GM19438 (cell line): Measurements from ENCODE around the gene FIGLA.
"Not testable (repeated sequence)": the region's sequence is repeated elsewhere in the genome, so short reads cannot be mapped to it uniquely, and the experiment has no call there.

Source experiments
- ATAC-seq: cut with Tn5 transposase; IDR thresholded peaks from one replicate; pipeline ENCODE4 v1.9.1; 2021; ENCODE audit warnings: low read depth; ENCODE audit not compliant: unreplicated experiment

Gene FIGLA

DNA sequence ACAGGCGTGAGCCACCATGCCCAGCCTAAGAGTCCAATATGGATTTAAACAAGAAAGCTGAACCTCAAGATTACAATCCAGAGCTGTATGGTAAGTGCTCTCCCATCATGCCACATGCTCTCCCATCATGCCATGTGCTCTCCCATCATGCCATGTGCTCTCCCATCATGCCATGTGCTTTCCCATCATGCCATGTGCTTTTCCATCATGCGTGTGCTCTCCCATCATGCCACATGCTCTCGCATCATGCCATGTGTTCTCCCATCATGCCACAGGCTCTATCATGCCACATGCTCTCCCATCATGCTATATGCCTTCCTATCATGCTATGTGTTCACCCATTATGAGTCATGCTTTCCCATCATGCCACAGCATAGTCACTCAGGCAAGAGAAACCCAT is 43.2 kb downstream of the FIGLA start:
- ATAC-seq, result no peak

GRCh38 chr2:70746094-70746974 is 44.1 kb downstream of the FIGLA start:
- no peak for ATAC-seq

DNA sequence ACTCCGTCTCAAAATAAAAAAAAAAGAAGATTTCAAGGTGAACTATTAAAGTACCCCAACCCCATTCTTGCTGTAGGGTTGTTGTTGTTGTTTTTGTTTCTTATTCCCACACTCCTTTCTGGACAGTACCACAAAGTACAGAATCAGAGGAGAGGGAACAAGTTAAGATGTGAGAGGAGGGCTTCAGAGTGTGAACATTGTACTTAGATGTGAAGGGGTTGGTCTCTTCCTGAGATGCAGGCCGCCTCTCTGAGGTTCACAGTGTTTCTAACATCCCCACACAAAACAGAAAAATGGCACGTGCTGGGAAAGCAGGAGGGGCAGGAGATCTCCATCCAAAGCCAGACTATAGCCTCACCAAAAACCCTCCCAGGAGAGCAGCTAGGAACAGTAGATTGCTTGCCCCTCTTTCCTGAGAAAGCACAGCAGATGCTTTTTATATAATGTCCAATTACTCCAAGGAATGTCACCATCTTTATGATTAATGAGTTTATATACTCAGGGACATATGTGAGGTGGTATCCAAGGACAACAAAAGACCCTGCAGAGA is 45.1 kb downstream of the FIGLA start:
- no peak for ATAC-seq

- no peak for ATAC-seq
Measured at GRCh38 chr2:70744397-70744796, 46.0 kb downstream of the FIGLA start.

GRCh38 chr2:70743677-70744076 is 46.8 kb downstream of the FIGLA start:
- ATAC-seq, result no peak

DNA sequence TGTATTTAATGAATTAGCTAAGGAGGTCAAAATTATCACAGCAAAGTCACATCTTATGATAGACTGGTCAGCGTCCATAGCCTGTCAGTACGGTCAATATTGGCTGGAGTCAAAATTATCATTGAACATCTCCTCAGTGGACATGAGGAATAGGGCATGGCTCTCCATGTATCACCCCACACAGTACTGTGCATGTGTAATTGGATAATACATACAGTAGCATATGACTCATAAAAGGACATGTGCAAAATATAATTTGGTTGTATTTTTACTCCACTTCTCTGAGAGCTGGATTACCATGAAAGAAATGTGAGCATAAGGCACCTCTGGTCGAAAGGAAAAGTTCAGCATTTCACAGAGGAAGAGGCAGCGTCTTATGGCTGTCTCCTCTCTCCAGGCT is 47.4 kb downstream of the FIGLA start:
- no peak for ATAC-seq

GRCh38 chr2:70739492-70739891 is 51.0 kb downstream of the FIGLA start:
- not testable (repeated sequence) for ATAC-seq

GRCh38 chr2:70738159-70738558 is 52.3 kb downstream of the FIGLA start:
- ATAC-seq, result no peak

GRCh38 chr2:70735071-70735470 is 55.4 kb downstream of the FIGLA start:
- no peak for ATAC-seq

DNA sequence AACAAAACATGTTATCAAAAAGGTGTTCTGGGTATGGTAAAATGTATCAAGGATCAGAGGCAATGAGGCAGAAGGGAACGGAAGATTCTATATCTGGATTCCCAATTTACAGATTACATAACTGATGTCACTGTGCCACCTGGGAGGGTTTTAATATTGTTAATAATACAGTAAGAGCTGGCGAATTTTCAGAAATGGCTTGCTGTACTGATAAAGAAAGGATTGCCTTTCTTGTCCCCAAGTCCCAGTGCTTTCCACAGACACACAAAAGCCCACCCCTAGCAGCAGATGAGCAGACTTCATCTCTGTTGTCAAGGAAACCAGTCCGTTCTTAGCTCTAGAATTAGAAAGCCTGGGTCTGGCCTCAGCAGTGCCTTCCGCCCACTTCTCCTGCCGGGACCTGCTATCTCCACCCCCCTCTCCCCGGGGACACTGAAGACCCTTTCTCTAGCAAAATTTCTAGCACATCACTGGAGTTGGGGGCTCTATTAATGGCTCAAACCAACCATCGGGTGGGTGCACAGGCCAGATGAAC is 56.7 kb downstream of the FIGLA start:
- ATAC-seq, result no peak

DNA sequence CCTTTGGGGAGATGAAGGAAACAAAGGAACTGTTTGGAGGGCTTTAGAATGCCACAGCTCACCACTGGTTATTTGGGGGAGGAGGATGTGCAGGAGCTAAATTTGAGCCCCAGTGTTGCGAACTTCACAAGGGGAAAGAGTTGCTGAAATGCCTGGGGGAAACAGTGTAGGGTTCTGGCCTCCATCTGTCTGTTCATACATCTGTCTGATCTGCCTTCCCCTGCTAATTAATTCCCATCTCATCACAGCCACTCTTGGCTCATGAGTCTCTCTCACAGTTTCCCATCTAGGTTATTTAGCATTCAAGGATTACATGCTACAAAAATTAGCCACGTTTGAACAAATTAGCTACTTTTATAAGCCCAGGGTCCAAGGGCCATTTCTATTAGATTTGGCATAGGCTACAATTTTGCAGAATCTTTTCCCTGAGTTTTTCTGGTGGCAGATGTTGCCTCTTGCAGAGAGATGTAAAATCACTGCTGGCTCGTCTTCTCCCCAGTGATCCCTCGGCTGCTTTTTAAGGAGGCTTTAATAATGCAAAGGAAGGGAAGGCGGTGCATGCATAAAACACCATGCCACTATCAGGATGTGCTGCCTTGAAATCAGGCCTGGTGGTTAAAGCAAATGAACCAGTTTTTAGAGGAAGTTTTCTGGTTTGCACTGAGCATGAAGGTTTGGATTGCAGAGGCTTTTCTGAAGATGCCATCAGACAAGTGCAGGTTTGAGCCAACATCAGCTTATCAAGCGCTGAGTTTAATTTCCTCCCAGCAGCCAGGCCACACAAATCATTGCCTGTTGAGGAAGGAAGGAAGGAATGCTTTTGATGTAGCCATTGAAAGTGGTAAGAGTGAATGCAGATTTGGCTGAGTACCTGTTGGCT is 57.4 kb downstream of the FIGLA start:
- ATAC-seq, result no peak

GRCh38 chr2:70730730-70731129 is 59.7 kb downstream of the FIGLA start:
- ATAC-seq, result no peak

DNA sequence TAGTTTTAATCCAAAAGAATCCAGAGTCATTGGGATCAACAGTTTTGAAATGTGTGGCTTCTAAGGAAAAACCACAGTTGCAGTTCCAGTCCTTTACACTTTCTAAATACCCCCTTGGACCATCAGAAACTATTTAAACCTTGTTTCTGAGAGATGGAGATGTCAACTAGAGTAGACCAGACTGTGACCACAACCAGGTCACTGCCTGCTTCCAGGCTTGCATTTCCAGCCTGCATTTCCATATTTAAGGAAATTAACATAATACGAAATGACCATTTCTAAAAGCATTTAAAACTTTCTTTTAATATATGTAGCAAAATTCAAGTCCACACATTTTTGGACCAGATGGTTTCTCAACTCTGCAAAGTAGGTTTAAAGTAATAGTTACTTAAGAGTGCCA is 60.8 kb downstream of the FIGLA start:
- no peak for ATAC-seq

DNA sequence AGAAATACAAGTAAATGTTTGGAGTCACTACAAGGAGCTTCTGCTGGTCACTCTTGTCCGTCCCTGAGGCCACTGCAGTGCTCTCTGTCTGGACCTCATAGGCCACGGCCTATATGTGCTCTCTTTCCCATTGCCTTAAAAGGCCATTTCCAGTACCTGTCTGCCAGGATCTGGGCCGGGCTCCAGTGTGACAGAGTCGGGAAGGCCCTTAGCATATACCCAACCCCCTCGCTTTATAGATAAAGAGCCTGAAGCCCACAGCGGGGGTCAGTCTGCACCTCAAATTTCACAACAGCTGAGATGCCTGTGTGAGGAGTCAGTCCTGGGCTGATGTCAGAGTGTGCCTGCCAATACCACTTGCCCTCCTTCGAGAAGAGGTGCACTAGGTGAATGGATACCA is 62.3 kb downstream of the FIGLA start:
- ATAC-seq, result no peak
